Stimulated activated CD8-positive, alpha-beta memory T cell treated with anti-CD3 and anti-CD28 coated beads, Interleukin-2, amount 100 ng/mL, for 48 hours (primary cell): ENCODE data around the gene DYNC1H1.

Source experiments
- DNase-seq, 2 donors: peaks; one replicate each; pipeline ENCODE4 v3.0.0-alpha.2; 2020; ENCODE audit warnings: low read depth in 2 of 2

Gene DYNC1H1

DNA sequence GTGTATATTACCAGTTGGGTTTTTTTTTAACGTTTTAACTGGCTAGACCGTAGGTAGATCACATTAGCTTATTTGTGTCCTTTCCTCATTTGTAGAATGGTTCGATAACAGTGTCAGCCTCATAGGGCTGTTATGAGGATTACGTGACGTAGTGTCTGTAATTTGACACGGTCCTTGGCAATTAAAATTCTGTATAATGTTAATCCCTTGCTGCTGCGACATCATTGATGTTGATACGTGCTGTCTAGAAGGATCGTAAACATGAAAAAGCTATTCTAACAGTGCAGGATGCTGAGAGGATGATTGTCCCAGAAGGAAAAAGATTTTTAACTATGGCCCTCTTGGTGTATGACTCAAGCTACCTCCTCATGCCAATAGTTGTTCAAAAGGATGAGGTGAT is 71.5 kb downstream of the DYNC1H1 start:
- DNase-seq, result no peak

DNA sequence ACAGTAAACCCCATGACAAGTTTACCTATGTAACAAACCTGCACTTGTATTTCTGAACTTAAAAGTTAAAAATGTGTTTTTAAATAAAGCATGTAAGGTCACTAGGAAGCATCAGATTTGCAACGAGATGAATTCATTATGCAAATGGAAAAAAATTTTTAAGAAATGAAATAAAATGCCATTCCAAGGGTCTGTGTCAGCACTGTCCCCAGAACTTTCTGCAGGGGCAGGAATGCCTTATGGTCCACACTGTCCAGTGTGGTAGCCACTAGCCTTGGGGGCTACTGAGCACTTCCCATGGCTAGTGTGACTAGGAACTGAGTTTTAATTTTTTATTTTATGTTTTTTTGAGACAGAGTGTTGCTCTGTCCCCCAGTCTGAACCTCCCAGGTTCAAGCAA is 73.3 kb downstream of the DYNC1H1 start:
- no peak for DNase-seq

DNA sequence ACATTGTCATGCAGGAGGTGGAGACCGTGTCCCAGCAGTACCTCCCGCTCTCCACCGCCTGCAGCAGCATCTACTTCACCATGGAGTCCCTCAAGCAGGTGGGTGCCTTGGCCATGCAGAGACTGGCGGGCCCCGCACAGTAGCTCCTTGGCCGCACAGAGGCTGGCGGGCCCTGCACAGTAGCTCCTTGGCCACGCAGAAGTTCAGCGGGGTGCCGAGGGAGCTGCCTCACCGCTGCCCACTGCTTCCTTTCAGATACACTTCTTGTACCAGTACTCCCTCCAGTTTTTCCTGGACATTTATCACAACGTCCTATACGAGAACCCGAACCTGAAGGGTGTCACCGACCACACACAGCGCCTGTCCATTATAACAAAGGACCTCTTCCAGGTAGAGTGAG is 74.8 kb downstream of the DYNC1H1 start:
- DNase-seq, result no peak

DNA sequence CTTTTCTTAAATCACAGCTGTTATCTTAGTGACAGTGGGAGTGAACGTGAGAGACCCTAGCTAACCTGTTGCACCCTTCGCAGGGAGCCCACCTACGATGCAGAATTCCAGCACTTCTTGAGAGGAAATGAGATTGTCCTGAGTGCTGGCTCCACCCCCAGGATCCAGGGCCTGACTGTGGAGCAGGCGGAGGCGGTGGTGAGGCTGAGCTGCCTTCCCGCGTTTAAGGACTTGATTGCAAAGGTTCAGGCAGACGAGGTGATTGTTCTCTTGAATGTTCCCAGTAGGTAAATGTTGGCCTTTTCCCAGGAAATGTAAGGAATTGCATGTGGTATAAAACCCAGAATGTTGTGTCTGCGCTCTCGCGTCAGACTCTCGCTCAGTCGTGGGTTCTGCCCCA is 75.8 kb downstream of the DYNC1H1 start:
- DNase-seq, result no peak

DNA sequence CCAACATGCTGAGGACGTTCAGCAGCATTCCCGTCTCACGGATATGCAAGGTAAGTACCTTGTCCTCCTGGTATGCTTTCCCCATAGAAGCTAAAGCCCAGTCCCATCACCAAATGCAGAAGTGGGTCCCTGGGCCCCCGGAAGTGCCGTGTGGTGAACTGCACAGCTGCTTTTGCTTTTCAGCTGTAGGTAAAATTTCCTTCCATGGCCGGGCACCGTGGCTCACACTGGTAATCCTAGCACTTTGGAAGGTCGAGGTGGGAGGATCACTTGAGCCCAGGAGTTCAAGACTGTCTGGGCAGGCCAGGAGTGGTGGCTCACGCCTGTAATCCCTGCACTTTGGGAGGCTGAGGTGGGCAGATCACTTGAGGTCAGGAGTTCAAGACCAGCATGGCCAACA is 78.3 kb downstream of the DYNC1H1 start:
- no peak for DNase-seq

DNA sequence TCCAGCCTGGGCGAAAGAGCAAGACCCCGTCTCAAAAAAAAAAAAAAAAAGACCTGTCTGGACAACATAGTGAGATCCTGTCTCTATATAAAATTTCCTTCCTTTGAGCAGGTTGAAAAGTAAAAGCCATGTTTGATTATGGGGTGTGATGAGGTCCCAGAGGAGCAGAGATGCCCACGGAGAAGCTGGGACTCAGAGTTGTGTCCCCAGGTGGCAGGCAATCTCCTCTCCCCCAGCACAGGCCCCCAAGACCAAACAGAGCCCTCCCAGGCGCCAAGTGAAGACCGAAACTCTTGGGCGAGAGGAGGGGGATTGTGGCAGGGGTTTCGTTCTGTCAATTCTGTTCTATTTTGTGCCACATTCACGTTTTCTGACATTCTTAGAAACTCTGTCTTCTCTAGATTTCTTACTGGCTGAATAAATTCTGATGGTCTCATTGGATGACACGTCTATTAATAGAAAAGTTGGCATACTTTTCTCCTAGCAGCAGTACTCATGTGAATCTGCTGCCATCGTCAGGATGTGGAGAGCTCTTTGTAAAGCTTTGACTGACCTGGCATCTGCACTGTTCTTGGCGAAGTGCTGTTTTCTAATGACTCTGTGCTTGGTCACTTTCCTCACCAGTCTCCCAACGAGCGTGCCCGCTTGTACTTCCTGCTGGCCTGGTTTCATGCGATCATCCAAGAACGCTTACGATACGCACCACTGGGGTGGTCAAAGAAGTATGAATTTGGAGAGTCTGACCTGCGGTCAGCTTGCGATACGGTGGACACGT is 79.1 kb downstream of the DYNC1H1 start:
- DNase-seq, result no peak

DNA sequence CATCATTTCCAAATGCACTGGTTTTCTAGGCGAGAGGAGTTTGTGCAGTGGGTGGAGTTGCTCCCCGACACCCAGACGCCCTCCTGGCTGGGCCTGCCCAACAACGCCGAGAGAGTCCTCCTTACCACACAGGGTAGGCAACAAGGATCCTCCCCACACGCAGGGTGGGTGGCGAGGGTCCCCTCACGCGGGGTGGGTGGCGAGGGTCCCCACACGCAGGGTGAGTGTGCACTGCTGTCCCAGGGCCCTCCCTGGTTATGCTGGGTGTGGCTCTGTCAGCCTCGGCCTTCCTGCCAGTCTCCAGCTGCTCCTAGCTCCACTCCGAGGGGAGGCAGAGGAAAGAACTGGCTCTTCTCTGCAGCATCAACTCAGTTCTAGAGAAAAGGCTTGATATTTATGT is 80.2 kb downstream of the DYNC1H1 start:
- DNase-seq, result no peak

DNA sequence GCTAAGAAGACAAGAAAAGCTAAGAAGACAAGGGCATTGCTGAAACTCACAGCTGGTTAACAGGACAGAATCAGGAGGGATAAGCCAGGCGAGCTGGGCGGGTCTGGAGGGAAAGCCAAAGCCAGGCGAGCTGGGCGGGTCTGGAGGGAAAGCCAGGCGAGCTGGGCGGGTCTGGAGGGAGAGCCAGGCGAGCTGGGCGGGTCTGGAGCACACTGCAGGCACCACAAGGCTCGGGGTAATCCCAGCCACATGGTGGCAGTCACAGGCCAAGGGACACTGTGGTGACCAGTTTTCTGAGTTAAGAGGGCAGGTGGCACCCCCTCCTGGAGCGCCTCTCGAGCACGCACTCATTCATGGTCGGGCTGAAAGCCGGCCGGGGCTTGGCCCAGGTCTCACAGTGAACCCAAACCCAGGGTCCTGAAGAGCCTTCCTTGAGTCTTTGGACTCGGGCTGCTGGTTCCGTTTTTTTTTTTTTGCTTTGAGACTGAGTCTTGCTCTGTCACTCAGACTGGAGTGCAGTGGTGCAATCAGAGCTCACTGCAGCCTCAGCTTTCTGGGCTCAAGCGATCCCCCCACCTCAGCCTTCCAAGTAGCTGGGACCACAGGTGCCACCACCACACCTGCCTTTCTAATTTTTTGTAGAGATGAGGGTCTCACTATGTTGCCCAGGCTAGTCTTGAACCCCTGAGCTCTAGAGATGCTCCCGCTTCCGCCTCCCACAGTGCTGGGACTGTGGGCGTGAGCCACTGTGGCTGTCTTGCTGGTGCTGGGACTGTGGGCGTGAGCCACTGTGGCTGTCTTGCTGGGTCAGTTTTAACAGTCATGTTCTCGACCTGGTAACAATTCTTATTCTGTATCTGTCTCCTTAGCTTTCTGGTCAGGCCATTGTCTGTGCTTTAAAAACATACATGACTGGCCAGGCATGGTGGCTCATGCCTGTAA is 82.2 kb downstream of the DYNC1H1 start:
- no peak for DNase-seq

DNA sequence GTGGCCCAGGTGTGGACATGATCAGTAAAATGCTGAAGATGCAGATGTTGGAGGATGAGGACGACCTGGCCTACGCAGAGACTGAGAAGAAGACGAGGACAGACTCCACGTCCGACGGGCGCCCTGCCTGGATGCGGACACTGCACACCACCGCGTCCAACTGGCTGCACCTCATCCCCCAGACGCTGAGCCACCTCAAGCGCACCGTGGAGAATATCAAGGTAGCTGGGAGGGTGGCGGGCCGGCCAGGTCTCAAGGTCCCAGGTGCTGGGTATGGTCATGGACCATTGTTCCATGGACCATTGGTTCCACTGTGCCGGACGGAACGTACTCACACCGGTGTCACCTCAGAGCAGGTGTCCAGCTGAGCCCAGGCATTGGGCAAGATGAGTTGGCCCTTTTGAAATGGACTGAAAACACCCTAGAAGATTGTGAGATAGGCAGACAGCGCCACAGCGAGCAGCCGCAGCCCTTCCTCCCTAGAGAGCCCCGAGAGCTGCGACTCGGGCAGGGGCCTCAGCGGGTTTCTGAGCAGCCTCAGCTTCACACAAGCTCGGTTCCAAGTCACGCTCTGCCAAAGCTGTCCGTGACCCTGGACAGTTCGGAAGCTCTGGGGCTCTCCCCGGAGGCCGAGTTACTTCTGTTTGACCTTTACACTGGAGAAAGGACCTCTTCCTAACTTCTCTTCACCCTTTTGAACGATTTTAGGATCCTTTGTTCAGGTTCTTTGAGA is 83.6 kb downstream of the DYNC1H1 start:
- no peak for DNase-seq

DNA sequence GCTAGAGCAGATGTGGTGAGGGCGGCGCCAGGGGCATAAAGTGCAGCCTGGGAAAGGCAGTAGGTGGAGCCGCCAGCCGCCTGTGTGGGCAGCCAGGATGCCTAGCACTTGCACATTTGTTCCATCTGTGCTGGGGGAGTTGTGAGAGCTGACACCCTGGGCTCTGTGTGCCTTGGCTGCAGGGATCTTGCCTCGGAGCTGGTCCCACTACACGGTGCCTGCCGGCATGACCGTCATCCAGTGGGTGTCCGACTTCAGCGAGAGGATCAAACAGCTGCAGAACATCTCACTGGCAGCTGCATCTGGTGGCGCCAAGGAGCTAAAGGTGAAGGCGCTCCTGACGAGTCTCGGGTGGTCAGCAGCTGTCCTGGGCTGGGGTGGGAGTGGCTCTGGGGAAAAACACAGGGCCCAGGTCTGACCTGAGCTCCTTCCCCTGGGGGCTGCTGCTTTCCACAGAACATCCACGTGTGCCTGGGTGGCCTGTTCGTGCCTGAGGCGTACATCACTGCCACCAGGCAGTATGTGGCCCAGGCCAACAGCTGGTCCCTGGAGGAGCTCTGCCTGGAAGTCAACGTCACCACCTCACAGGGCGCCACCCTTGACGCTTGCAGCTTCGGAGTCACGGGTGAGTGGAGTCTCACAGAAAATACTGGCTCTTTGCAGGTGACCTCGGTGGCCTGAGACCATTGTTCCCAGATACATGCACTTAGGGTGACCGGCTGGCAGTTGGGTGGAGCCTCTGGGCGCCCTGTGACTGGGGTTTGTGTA is 85.1 kb downstream of the DYNC1H1 start:
- no peak for DNase-seq

DNA sequence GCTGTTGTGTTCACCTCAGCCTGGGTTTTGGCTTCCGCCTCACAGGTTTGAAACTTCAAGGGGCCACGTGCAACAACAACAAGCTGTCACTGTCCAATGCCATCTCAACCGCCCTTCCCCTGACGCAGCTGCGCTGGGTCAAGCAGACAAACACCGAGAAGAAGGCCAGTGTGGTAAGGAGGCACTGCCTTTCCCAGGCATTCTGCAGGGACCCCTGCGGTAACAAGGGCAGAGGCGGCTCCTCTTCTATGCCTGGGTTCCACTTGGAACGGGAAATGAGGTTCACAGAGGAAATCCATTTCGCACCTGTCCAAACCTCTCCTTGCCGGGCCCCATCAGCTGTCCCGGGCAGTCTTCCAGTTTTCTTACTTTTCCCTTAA is 85.6 kb downstream of the DYNC1H1 start:
- no peak for DNase-seq

DNA sequence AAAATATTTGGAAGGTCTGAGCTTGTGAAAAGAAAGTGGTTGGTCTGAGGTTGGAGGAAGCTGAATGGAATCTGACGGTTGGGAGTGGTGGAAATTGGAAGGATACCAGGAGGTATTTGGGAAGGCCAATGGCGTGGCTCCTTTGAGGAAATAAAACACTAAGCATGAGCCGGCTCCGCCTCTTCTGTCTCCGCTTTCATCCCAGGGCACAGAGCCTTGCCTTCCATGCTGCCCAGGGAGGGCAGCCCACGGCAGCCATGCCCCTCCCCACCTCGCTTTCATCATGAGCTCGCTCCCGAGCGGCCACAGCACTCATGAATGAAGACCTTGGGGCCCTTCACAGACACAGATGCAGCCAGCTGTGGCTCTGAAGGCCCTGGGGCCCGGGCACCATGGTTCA is 86.3 kb downstream of the DYNC1H1 start:
- no peak for DNase-seq

DNA sequence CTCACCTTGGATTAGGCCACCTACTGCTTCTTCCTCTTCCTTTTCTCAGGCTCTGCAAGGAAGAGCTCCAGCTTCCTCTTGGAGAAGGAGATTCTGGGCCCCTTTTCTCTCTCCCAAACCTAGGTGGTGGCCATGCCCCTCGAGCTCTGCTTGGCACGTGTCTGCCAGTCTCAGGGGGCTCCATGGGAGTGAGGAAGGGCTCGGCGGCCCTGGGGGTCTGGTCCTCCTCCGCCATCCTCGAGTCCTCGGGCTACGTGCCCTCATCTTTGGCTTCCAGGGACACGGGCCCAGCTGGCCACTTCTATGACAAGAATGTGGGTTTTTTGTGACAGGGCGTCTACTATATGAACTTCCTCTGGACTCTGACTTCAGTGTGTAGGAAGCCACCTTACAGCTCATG is 88.1 kb downstream of the DYNC1H1 start:
- DNase-seq, result no peak

DNA sequence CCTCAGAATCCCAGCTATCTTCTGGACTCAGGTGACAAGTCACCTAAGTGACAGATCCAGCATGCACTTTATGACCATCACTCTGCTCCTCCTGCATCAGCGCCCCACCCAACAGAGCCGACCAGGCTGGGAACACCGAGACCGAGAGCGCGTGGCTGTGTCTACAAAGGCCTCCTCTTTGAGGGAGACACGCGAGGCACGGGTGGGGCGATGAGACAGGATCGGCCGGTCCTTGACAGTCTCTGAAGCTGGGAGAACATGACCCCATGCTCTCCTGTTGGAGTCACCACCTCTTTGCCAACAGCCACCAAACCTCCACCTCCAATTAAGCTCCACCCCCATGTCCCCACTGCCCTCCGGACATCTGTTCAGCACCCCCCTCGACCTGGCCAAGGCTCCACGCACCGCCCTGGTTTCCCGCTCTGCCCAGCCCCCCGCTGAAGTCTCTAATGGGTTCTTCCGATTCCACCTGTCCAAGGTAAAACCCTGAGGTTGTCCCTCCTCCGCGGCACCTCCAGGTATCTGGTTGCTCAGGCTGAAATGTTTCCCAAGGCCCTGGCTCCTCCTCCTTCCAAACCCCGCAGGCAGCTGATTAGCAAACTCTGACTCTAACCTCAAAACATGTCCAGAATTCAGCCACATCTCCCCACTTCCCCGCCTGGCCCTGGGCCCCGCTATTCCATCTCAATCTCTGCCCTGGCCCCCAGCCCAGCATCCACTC is 91.0 kb downstream of the DYNC1H1 start:
- DNase-seq, result no peak

DNA sequence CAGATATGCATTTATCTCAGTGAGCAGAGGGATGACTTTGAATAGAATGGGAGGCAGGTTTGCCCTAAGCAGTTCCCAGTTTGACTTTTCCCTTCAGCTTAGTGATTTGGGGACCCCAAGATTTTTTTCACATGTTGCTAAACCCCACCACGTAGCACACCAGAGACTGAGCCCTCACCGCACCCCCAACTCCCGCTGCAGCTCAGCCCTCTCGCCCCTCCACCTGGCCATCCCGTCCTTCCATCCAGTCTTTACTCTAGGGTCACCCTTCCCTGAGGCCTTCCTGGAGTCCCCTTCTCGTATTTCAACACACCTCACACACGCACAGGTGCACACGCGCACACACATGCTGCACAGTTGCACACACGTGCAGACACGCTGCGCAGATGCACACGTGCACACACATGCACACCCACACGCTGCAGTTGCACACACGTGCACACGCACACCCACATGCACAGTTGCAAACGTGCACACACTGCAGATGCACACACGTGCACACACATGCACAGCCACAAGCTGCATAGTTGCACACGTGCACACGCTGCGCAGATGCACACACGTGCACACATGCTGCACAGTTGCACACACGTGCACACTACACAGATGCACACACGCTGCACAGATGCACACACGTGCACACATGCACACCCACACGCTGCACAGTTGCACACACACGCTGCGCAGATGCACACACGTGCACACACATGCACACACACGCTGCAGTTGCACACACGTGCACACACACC is 92.5 kb downstream of the DYNC1H1 start:
- DNase-seq, result no peak

DNA sequence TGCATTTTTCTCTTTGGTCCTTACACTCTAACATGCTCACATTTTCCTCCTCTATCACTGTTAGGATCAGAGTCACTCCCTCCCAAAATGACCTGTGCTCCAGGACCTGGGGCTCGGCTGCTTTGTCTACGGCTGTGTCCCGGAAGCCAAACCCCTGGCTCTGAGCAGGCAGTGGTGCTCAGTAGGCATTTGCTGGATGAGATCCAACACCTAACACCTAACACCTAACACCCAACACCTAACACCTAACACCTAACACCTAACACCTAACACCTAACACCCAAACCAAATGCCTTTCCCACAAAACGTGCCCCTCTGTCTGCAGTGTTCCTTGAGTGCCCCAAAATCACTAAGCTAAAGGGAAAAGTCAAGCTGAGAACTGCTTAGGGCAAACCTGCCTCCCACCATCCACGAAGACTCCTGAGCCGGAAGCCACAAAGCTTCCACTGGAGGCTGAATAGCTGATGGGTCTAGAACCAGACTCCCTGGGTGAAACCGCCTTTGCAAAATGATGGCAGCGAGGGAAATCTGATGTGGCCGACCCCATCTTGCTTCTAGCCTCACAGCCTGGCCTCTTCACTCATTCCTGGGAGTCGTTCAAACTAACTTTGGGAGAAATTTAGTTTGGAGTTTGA is 93.2 kb downstream of the DYNC1H1 start:
- DNase-seq, result no peak

DNA sequence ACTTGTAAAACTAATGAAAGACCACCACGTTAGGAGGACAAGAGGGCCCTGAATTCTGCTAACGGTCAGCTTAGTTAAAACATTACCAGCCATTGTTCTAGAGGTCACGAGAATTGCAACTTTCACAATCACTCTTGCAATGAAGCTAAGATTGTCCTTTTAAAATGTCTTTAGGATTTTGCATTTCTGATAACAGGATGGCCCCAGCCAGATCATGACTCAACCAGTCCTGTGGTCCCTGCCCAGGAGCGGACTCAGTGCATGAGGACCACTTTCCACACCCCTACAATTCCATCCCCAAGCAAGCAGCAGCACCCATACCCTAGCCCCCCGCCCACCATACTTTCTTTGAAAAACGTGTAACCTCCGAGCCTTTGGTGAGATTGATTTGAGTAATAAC is 93.8 kb downstream of the DYNC1H1 start:
- DNase-seq, result no peak

DNA sequence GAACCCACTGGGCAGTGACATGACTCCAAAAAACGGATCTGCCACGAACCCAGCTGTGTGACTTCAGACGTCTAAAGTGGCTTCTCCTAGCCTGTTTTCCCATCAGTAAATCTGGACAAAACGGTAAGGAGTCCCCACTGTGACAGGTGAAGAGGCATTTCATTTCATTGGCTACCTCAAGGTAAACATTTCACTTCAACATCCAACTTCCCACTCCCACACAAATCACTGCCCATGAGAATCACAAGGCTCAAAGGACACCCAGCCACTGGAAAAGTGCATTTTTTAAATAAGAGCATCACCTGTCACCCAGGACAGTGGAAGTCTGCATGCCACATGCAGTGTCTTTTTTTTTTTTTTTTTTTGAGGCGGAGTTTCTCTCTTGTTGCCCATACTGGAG is 94.6 kb downstream of the DYNC1H1 start:
- DNase-seq, result no peak

DNA sequence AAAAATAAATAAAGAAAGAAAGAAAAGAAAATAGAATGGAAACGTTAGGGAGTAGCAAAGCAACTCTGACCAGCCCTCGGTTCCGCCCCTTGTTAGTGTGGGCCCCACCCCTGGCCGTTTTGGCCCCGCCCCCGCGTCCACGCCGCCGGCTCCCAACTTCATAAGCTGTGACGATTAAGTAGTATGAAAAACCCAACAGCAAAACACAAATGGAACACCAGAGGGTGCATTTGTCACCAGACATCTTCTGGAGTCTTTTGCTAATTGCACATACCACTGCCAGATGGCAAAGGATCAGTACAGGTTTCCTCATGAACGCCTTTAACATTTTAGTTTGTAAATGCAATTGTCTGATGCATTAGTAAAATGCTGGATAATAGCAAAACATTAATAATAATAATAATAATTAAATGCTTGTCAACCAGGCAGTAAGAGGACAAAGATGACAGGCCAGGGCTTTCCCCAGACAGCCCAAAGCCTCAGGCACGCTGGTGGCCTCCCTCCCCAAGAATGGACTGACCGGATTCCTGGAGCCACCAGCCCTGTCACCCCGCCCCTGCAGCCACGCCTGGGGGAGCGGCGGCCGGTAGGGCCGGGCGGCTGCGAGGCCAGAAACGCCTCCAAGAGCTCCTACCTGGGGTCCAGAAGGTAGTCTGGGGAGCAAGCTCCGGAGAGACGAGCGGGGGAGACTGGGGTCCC is 98.9 kb downstream of the DYNC1H1 start:
- DNase-seq, result peak; percentile 55 to 72
